Panc1 (cell line): Measurements from ENCODE around the gene CREBL2. TPM values are rescaled to one million over a fixed set of nuclear protein-coding genes. Genes with fewer than 3 reads are reported as not detected.

Experiments used
- ATAC-seq: fragments of 200-7000 bp; cut with Tn5 transposase; 2 replicates; pipeline ENCODE4 v1.9.1; 2020; ENCODE audit warnings: mild to moderate bottlenecking, moderate library complexity
- BruUV-seq: library from RNA; stranded (reverse); fragments of 400-500 nt; replicated peaks from 2 replicates; lab custom pipeline; 2021; lab: Mats Ljungman, UMichigan
- CTCF ChIA-PET: fragments of 300-600 bp; sonication (Branson Sonifier 250); formaldehyde crosslinking; loops from one replicate; lab custom pipeline; 2022; ENCODE audit warnings: antibody characterized with exemption; lab: Charles Lee
- POLR2A ChIA-PET: fragments of 300-600 bp; sonication (Branson Sonifier 250); formaldehyde crosslinking; loops from one replicate; lab custom pipeline; 2022; ENCODE audit warnings: antibody characterized with exemption; lab: Charles Lee
- DNase-seq: peaks from one replicate; pipeline ENCODE4 v3.0.0-alpha.2; 2010; ENCODE audit warnings: low read depth, low spot score
- H3K27ac ChIP-seq: 2 replicates; pipeline ENCODE4 v1.5.1; 2011; ENCODE audit warnings: mild to moderate bottlenecking, low read length, inconsistent platforms
- H3K27me3 ChIP-seq: fragments of 200-500 bp; sonication (Bioruptor generic); 2 replicates; pipeline ENCODE4 v1.6.0; 2014; ENCODE audit warnings: low read length, inconsistent platforms; ENCODE audit not compliant: control insufficient read depth, insufficient read depth
- H3K36me3 ChIP-seq: fragments of 200-500 bp; sonication (Bioruptor generic); 2 replicates; pipeline ENCODE4 v1.5.1; 2014; ENCODE audit warnings: inconsistent platforms, mild to moderate bottlenecking, low read length, moderate library complexity; ENCODE audit not compliant: control insufficient read depth, insufficient read depth
- H3K4me1 ChIP-seq: 2 replicates; pipeline ENCODE4 v1.5.1; 2011; ENCODE audit warnings: inconsistent platforms, mild to moderate bottlenecking, low read length, moderate library complexity; ENCODE audit not compliant: control insufficient read depth, insufficient read depth
- H3K4me3 ChIP-seq, 2 experiments: 2 replicates each; pipeline ENCODE4 v1.5.1; 2011 to 2012; ENCODE audit warnings: low read depth in 2 of 2, low read length in 2 of 2, mild to moderate bottlenecking in 2 of 2, inconsistent platforms in 1 of 2, moderate library complexity in 1 of 2
- H3K9me3 ChIP-seq: fragments of 200-500 bp; sonication (Bioruptor generic); 2 replicates; pipeline ENCODE4 v1.5.1; 2014; ENCODE audit warnings: low read depth, mild to moderate bottlenecking, inconsistent platforms, low read length, moderate library complexity; ENCODE audit not compliant: control insufficient read depth, insufficient read depth
- CTCF ChIP-seq: fragments of 450-650 bp; IDR thresholded peaks from 2 replicates; pipeline ENCODE4 v1.5.1; 2017; ENCODE audit warnings: mild to moderate bottlenecking
- POLR2AphosphoS5 ChIP-seq: IDR thresholded peaks from 2 replicates; pipeline ENCODE4 v1.6.1; 2012; ENCODE audit warnings: mild to moderate bottlenecking, low read depth, low read length, moderate library complexity
- SIN3A ChIP-seq: IDR thresholded peaks from 2 replicates; pipeline ENCODE4 v1.6.1; 2012; ENCODE audit warnings: low read depth, mild to moderate bottlenecking, low read length, moderate library complexity, borderline replicate concordance; ENCODE audit not compliant: insufficient read depth
- TCF7L2 ChIP-seq: IDR thresholded peaks from 2 replicates; pipeline ENCODE4 v1.6.1; 2011; ENCODE audit warnings: mild to moderate bottlenecking, low read depth, low read length, inconsistent platforms
- in situ Hi-C: cut with HindIII; loops from 2 replicates; pipeline ENCODE4 v1.10.0; 2016; ENCODE audit warnings: low sequenced_read_pairs, low pct_unique_long_range_greater_than_20kb
- intact Hi-C: fragments of 100-400 bp; cut with micrococcal nuclease; formaldehyde crosslinking; loops from one replicate; pipeline ENCODE4 v1.10.0; 2022; ENCODE audit not compliant: unreplicated experiment
- total RNA-seq: library from RNA; stranded (reverse); gene quantifications from one replicate; pipeline ENCODE4 v1.2.1, GENCODE V29; 2021; ENCODE audit not compliant: unreplicated experiment
- TF ChIP-seq, protein P1 (sequence below), 2 experiments: IDR thresholded peaks; 2 replicates each; pipeline ENCODE4 v1.6.1; 2011 to 2012; ENCODE audit warnings: low read depth in 2 of 2, control low read depth in 1 of 2, low read length in 1 of 2, mild to moderate bottlenecking in 1 of 2, moderate library complexity in 1 of 2; ENCODE audit not compliant: insufficient read depth in 1 of 2

CREBL2 gene
- total RNA-seq, 1 experiment from 2014 or later = 13.6 TPM

- Histone ChIP-seq H3K27me3 (no peaks in the 10 kb centered on the region), H3K9me3 (no peaks in the 10 kb centered on the region), H3K36me3 (no peaks in the 10 kb centered on the region), H3K4me3 (no peak overlapping the region), H3K27ac (no peak overlapping the region), H3K4me1 (no peaks in the 10 kb centered on the region)
- ChIA-PET CTCF (no interaction called here), POLR2A (interaction anchor here (0.6 kb wide), 1 partner anchor 11 kb away, joined by 3 read pairs; no protein-coding TSS in a partner anchor)
- DNase-seq (no peak), ATAC-seq (no peak)
- no TSS peak for BruUV-seq
- intact Hi-C loops (no loop called here), in situ Hi-C loops (no loop called here)
- no peak for TF ChIP-seq SIN3A
- no peak for TF ChIP-seq CTCF
- no peak for TF ChIP-seq POLR2AphosphoS5
- TF ChIP-seq TCF7L2 = no peak
- TF ChIP-seq, protein P1, sequence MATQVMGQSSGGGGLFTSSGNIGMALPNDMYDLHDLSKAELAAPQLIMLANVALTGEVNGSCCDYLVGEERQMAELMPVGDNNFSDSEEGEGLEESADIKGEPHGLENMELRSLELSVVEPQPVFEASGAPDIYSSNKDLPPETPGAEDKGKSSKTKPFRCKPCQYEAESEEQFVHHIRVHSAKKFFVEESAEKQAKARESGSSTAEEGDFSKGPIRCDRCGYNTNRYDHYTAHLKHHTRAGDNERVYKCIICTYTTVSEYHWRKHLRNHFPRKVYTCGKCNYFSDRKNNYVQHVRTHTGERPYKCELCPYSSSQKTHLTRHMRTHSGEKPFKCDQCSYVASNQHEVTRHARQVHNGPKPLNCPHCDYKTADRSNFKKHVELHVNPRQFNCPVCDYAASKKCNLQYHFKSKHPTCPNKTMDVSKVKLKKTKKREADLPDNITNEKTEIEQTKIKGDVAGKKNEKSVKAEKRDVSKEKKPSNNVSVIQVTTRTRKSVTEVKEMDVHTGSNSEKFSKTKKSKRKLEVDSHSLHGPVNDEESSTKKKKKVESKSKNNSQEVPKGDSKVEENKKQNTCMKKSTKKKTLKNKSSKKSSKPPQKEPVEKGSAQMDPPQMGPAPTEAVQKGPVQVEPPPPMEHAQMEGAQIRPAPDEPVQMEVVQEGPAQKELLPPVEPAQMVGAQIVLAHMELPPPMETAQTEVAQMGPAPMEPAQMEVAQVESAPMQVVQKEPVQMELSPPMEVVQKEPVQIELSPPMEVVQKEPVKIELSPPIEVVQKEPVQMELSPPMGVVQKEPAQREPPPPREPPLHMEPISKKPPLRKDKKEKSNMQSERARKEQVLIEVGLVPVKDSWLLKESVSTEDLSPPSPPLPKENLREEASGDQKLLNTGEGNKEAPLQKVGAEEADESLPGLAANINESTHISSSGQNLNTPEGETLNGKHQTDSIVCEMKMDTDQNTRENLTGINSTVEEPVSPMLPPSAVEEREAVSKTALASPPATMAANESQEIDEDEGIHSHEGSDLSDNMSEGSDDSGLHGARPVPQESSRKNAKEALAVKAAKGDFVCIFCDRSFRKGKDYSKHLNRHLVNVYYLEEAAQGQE (IDR thresholded peaks at IDR 0.05; ENCODE audit: insufficient read depth in 1 of 2, low read depth in 2 of 2, low read length in 1 of 2) = no peak
Measured at GRCh38 chr12:12622418-12622817, 10.7 kb downstream of the CREBL2 start.

DNA sequence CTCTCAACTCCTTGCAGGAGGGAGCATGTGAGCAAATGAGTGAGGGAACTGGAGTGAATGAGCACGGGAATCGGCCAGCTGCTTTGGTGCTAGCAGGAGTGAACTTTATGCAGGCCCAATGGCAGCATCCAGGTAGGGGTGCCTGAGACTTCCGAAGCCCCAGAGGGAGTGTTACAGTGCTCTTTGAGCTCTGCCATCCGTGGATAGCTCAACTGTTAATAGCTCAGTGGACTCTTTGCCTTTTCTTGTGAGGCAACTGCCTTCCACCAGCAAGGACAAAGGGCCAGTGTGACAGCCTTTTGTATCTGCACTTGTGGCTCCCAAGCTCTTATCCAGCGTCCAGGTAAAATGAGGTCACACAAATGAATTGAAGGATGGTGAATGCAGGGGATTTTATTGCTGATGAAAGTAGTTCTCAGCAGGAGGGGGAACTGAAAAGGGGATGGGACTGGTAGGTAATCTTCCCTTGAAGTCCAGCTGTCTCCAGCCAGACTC, 12.9 kb downstream of the CREBL2 start:
- ChIA-PET POLR2A (no interaction called here), CTCF (no interaction called here)
- ATAC-seq = no peak
- Histone ChIP-seq H3K4me3 (no peak overlapping the region), H3K27ac (no peak overlapping the region), H3K4me1 (no peaks in the 10 kb centered on the region), H3K9me3 (no peaks in the 10 kb centered on the region), H3K36me3 (no peaks in the 10 kb centered on the region), H3K27me3 (no peaks in the 10 kb centered on the region)
- TF ChIP-seq, protein P1 (IDR thresholded peaks at IDR 0.05; ENCODE audit: insufficient read depth in 1 of 2, low read depth in 2 of 2, low read length in 1 of 2) = no peak
- TF ChIP-seq TCF7L2 (no peak), CTCF (no peak), POLR2AphosphoS5 (no peak), SIN3A (no peak)
- BruUV-seq = no TSS peak
- in situ Hi-C loops (no loop called here), intact Hi-C loops (loop anchor here (1.0 kb wide), 1 partner anchor 8 kb away; no protein-coding TSS in a partner anchor)
- no peak for DNase-seq
